HG02610 (cell line): ENCODE results near the gene RABL2A.
"Not testable (repeated sequence)": the region's sequence is repeated elsewhere in the genome, so short reads cannot be mapped to it uniquely, and the experiment has no call there.

Source experiments
- ATAC-seq: cut with Tn5 transposase; IDR thresholded peaks from one replicate; pipeline ENCODE4 v1.9.1; 2021; ENCODE audit warnings: mild to moderate bottlenecking, moderate library complexity; ENCODE audit not compliant: unreplicated experiment

The RABL2A gene

DNA sequence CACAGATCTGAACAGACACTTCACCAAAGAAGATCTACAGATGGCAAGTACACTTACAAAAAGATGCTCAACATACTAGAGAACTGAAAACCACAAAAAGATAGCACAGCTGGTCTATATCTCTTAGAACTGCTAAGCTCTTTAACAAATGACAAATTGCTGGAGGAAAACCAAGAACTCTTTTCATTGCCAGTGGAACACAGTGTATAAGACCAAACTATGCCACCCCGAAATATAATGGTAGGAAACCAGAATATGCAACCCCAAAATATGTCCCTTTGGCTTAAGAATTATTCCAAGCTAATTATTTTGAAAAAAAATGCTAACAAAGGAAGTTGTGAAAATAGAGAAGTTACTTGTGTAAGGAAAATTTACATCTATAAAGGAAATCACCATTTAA lies 21.0 kb upstream of the RABL2A start:
- not testable (repeated sequence) for ATAC-seq

DNA sequence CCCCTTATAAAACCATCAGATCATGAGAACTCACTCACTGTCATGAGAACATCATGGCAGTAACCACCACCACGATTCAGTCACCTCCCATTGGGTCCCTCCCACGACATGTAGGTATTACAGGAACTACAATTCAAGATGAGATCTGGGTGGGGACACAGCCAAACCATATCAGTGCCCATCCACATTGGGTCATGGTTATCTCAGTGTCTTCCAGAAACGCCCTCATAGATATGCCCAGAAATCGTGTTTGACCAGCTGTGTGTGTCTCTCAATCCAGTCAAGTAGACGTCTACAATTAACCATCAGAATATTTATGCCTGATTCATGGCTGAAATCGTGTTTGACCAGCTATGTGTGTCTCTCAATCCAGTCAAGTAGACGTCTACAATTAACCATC lies 17.2 kb upstream of the RABL2A start:
- ATAC-seq: not testable (repeated sequence)

DNA sequence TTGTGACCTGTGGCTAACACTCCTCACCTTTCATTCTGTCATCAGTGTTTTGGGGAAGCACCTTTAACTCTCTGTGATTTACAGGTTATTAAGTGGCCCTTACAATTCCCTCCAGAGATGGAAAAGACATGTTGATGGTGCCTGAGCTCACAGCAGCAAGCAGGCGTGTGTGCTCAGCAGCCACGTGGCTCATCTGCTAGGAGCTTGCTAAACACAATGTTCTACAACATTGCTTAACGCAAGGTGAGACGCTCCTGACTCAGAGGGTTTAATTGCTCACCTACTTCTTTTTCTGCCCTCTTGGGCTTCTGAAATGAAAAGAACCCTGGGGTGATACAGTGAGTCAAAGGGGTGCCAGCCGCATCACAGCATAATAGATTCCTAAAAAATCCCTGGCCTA lies 6.1 kb upstream of the RABL2A start:
- ATAC-seq: not testable (repeated sequence)

DNA sequence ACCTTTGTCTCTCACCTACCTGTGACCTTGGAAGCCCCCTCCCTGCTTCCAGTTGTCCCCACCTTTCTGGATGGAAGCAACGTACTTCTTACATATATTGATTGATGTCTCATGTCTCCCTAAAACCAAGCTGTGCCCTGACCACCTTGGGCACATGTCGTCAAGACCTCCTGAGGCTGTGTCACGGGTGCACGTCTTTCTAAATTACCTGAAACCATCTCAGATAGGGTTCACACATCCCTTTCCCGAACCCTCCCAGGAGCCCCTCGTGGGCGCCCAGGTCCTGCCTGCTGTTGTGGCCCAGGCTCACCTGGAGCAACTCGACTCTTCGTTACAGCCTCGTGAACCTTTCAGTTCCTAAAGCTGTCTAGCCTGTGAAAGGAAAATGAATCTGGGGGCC lies 1.2 kb upstream of the RABL2A start:
- not testable (repeated sequence) for ATAC-seq

- not testable (repeated sequence) for ATAC-seq
Observed at GRCh38 chr2:113632849-113633345, 5.8 kb downstream of the RABL2A start.

DNA sequence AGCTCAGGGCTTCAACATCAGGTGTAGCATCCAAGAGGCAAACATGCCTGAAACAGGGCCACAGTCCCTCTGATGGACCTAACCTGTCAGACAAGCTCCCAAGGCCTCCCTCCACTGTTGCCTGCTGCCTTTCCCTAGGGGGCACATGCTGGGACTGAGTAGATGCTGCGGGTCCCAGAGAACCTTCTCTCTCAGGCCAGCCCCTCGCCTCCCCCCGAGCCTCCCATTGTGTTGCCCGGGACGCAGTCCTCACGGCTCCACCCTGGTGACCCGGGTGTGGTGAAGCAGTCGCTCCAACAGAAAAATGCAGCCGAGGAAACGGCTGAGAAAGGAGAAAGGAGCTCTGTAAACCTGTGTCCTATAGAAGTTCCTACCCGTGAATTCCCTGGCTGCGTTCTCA lies 8.3 kb downstream of the RABL2A start:
- ATAC-seq: not testable (repeated sequence)

- not testable (repeated sequence) for ATAC-seq
Observed at GRCh38 chr2:113636226-113636625, 9.2 kb downstream of the RABL2A start.

DNA sequence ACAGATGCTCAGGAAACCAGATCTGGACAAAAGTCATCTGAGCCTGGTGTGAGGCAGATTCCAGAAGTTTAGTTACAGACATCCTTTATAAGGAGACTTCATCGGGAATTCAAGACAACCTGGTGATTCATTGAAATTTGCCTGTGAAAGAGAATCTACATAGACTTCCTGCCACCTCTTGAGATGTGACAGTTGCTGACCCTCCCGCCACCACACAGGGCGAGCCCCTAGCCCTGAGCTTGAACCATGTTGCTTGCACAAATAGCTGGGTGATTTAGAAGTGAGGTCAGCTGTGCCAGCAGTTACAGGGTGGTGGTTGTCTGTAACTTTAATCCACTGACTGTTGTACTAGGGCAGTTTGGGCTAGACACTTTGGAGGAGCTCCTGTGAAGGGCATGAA lies 11.0 kb downstream of the RABL2A start:
- not testable (repeated sequence) for ATAC-seq

- not testable (repeated sequence) for ATAC-seq
Observed at GRCh38 chr2:113646217-113646616, 19.2 kb downstream of the RABL2A start.

DNA sequence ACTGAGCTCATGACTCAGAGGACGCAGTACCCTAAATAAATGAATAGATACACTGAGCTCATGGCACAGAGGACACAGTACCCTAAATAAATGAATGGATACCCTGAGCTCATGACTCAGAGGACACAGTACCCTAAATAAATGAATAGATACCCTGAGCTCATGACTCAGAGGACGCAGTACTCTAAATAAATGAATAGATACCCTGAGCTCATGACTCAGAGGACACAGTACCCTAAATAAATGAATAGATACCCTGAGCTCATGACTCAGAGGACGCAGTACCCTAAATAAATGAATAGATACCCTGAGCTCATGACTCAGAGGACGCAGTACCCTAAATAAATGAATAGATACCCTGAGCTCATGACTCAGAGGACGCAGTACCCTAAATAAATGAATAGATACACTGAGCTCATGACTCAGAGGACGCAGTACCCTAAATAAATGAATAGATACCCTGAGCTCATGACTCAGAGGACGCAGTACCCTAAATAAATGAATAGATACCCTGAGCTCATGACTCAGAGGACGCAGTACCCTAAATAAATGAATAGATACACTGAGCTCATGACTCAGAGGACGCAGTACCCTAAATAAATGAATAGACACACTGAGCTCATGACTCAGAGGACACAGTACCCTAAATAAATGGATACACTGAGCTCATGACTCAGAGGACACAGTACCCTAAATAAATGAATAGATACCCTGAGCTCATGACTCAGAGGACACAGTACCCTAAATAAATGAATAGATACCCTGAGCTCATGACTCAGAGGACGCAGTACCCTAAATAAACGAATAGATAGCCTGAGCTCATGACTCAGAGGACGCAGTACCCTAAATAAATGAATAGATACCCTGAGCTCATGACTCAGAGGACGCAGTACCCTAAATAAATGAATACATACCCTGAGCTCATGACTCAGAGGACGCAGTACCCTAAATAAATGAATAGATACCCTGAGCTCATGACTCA lies 24.1 kb downstream of the RABL2A start:
- ATAC-seq: not testable (repeated sequence)

DNA sequence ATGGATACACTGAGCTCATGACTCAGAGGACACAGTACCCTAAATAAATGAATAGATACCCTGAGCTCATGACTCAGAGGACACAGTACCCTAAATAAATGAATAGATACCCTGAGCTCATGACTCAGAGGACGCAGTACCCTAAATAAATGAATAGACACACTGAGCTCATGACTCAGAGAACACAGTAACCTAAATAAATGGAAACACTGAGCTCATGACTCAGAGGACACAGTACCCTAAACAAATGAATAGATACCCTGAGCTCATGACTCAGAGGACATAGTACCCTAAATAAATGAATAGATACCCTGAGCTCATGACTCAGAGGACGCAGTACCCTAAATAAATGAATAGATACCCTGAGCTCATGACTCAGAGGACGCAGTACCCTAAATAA lies 25.5 kb downstream of the RABL2A start:
- not testable (repeated sequence) for ATAC-seq

- ATAC-seq: not testable (repeated sequence)
Observed at GRCh38 chr2:113656031-113656624, 29.1 kb downstream of the RABL2A start.

DNA sequence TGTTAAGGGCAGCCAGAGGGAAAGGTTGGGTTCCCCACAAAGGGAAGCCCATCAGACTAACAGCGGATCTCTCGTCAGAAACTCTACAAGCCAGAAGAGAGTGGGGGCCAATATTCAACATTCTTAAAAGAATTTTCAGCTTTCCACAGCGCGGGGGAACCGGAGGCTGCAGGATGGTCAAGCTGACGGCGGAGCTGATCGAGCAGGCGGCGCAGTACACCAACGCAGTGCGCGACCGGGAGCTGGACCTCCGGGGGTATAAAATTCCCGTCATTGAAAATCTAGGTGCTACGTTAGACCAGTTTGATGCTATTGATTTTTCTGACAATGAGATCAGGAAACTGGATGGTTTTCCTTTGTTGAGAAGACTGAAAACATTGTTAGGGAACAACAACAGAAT lies 30.7 kb downstream of the RABL2A start:
- ATAC-seq: not testable (repeated sequence)

DNA sequence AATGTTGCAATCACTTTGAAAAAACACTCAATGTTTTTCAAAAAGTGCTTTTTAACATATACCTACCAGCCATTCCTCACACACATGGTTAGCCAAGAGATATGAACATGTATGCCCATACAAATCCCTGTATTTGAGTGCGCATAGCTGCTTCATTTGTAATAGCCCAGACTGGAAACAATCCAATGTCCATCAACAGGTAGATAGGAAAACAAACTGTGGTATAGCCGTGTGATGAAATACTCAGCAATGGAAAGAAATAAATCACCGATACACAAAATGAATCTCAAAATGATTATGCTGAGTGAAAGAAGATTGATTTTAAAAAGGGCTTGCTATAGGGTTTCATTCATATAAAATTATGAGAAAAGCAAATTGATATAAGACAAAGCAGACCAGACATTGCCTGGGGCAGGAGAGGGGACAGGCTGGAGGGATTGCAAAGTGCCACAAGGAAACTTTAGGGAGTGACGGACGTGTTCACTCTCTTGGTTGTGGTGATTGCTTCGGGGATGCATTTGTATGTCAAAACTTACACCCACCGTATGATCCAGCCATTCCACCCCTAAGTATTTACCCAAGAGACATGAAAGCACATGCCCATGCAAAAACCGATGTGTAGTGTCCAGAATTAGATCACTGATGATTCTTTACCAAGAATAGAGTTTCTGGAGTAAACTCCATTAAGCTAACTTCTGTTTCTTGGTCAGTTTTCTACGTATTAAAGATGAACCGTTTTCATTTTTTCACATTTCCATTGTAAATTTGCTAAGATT lies 36.4 kb downstream of the RABL2A start:
- ATAC-seq: not testable (repeated sequence)

- ATAC-seq: not testable (repeated sequence)
Observed at GRCh38 chr2:113664761-113665533, 37.9 kb downstream of the RABL2A start.

DNA sequence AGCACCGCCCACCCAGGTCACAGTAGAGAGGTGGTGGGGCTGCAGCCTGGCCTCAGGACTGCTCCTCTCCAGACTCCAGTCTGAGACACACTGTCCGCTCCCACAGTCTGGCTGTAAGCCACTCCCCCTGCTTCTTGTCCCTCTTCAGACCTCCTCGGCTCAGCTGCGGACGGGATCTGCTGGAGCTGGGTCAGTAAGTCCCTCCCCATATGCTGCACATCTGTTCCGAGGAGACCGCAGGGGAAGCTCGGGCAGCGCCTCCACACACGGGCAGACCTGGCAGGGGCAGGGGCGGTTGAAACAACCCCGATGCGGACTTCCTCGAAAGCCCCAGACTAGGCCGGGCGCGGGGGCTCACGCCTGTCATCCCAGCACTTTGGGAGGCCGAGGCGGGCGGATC lies 41.9 kb downstream of the RABL2A start:
- not testable (repeated sequence) for ATAC-seq

GRCh38 chr2:113672326-113672932 lies 45.4 kb downstream of the RABL2A start:
- ATAC-seq: no peak

DNA sequence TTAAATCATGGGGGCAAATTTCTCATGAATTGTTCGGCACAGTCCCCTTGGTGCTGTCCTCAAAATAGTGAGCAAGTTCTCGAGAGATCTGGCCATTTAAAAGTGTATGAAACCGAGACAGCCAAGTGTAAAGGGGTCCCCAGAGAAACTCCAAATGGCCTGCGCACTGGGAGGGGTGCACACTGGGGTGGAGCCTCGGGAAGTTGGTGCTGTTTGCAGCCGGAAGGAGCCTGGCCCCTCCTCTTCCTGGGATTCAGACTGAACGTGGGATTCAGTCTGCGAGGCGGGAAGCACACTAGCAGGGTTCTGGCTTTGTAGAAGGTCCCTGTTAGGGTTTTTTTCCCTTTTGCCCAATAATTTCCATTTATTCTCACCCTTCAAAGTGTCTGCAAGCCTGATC lies 48.8 kb downstream of the RABL2A start:
- ATAC-seq: no peak

GRCh38 chr2:113676623-113677266 lies 49.7 kb downstream of the RABL2A start:
- no peak for ATAC-seq
